ENCODE measurements around the gene PDE3A. TPM values are rescaled to one million over a fixed set of nuclear protein-coding genes. Genes with fewer than 3 reads are reported as not detected.

PDE3A gene
- total RNA-seq, 4 donors from 2014 or later, result 51.3 to 150 (median 114) TPM

DNA sequence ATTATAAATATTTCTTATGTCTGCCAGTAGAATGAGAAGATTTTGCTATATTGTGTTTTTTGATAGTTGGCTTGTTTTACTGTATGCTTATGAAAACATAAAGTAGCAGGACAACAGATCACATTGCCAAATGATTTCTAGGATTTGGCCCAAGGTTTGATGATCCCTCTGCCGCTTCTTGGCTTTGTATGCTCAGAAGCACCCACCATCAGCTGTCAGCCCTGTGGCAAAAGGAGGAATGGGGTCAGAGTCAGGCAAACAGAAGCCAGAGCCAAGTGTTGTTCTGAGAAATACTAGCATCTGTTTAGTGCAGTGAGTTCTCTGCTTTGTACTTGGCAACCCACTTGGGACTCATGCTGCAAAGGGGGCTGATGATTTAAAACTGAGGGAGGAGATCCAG lies 152.2 kb downstream of the PDE3A start:
- in situ Hi-C loops (cut with MboI; ENCODE audit: low pct_ligation_motif_present in 1 of 4, low pct_unique_long_range_greater_than_20kb in 1 of 4, low sequenced_read_pairs in 3 of 4), result no loop called here
- Histone ChIP-seq H3K27ac (no peak overlapping the region), H3K27me3 (no peaks in the 10 kb centered on the region), H3K4me3 (no peak overlapping the region), H3K4me1 (peaks cover 0 to 12% (median 0%) of the 10 kb centered on the region in 4 donors), H3K36me3 (no peaks in the 10 kb centered on the region), H3K9me3 (no peaks in the 10 kb centered on the region)
- TF ChIP-seq, protein P1, sequence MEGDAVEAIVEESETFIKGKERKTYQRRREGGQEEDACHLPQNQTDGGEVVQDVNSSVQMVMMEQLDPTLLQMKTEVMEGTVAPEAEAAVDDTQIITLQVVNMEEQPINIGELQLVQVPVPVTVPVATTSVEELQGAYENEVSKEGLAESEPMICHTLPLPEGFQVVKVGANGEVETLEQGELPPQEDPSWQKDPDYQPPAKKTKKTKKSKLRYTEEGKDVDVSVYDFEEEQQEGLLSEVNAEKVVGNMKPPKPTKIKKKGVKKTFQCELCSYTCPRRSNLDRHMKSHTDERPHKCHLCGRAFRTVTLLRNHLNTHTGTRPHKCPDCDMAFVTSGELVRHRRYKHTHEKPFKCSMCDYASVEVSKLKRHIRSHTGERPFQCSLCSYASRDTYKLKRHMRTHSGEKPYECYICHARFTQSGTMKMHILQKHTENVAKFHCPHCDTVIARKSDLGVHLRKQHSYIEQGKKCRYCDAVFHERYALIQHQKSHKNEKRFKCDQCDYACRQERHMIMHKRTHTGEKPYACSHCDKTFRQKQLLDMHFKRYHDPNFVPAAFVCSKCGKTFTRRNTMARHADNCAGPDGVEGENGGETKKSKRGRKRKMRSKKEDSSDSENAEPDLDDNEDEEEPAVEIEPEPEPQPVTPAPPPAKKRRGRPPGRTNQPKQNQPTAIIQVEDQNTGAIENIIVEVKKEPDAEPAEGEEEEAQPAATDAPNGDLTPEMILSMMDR (IDR thresholded peaks at IDR 0.05), result no peak
- peak in 1 of 3 donors; percentile 26 for TF ChIP-seq POLR2AphosphoS5 (IDR thresholded peaks at IDR 0.05)
- TF ChIP-seq EP300 (IDR thresholded peaks at IDR 0.05; ENCODE audit: low read depth), result no peak
- no peak for TF ChIP-seq POLR2A (IDR thresholded peaks at IDR 0.05)
- intact Hi-C loops (cut with DNase I; ENCODE audit: low total_unique reads), result no loop called here
- no peak for DNase-seq
- 69% methylated on average over 1 of the region's 1 CpG; no CpG with 5 or more reads in 1 of the 2 donors for WGBS, 2 donors (ENCODE audit: low coverage in 1 of 2)

DNA sequence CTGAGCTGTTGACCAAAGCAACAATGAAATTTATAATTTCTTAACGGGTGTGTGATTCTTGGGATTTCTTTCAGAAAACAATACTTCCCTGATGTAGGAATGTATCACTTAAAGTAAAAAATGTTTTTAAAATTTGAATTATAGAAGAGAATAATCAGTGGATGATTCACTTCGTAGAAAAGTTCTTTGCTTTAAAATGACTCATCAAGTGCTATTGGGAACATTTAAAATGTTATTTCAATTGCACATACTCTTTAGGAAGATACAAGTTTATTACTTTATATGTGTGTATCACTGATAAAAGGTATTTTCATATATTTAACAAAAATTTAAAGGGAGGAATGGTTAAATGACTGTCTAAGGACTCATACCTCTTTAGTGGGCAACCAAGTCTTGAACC lies 155.3 kb downstream of the PDE3A start:
- WGBS, 2 donors (ENCODE audit: low coverage in 1 of 2), result 77 to 87% methylated on average over 2 of the region's 2 CpGs
- H3K36me3 ChIP-seq, result no peaks in the 10 kb centered on the region
- TF ChIP-seq EP300 (IDR thresholded peaks at IDR 0.05; ENCODE audit: low read depth) (no peak), POLR2A (IDR thresholded peaks at IDR 0.05) (no peak), POLR2AphosphoS5 (IDR thresholded peaks at IDR 0.05) (no peak)
- TF ChIP-seq, protein P1 (IDR thresholded peaks at IDR 0.05), result no peak
- in situ Hi-C loops (cut with MboI; ENCODE audit: low pct_ligation_motif_present in 1 of 4, low pct_unique_long_range_greater_than_20kb in 1 of 4, low sequenced_read_pairs in 3 of 4), result no loop called here
- intact Hi-C loops (cut with DNase I; ENCODE audit: low total_unique reads), result no loop called here
- H3K27ac ChIP-seq, result peak overlapping the region in 1 of 4 donors; percentile 37
- no peaks in the 10 kb centered on the region for H3K9me3 ChIP-seq
- no peaks in the 10 kb centered on the region for H3K27me3 ChIP-seq
- H3K4me1 ChIP-seq, result peaks cover 0 to 7% (median 0%) of the 10 kb centered on the region in 4 donors
- DNase-seq, result no peak
- H3K4me3 ChIP-seq, result no peak overlapping the region

DNA sequence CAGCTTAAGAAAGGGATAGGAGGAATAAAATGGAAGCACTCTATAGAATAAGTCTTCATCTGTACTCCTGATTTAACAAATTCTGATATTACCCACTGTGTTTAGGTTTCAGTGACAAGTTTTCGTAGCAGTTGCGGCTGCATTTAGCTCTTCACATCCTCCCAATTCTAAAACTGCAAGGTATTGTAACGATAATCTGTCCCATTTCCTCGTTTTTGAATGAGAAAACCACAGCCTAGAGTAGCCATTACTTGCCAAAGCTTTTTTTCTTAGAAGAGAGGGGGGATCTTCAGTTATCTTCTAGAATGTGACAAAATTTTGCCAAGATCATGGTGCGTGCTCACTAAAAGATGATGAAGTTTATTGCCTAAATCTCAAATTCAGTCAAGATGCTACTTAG lies 155.8 kb downstream of the PDE3A start:
- H3K36me3 ChIP-seq, result no peaks in the 10 kb centered on the region
- H3K27me3 ChIP-seq, result no peaks in the 10 kb centered on the region
- intact Hi-C loops (cut with DNase I; ENCODE audit: low total_unique reads), result no loop called here
- H3K9me3 ChIP-seq, result no peaks in the 10 kb centered on the region
- H3K4me1 ChIP-seq, result peaks cover 0 to 7% (median 0%) of the 10 kb centered on the region in 4 donors
- no peak for DNase-seq
- TF ChIP-seq EP300 (IDR thresholded peaks at IDR 0.05; ENCODE audit: low read depth) (no peak), POLR2AphosphoS5 (IDR thresholded peaks at IDR 0.05) (no peak), POLR2A (IDR thresholded peaks at IDR 0.05) (no peak)
- TF ChIP-seq, protein P1 (IDR thresholded peaks at IDR 0.05), result no peak
- in situ Hi-C loops (cut with MboI; ENCODE audit: low pct_ligation_motif_present in 1 of 4, low pct_unique_long_range_greater_than_20kb in 1 of 4, low sequenced_read_pairs in 3 of 4), result no loop called here
- H3K4me3 ChIP-seq, result no peak overlapping the region
- peak overlapping the region in 1 of 4 donors; percentile 37 for H3K27ac ChIP-seq
- WGBS, 2 donors (ENCODE audit: low coverage in 1 of 2), result 83 to 89% methylated on average over 5 of the region's 5 CpGs

DNA sequence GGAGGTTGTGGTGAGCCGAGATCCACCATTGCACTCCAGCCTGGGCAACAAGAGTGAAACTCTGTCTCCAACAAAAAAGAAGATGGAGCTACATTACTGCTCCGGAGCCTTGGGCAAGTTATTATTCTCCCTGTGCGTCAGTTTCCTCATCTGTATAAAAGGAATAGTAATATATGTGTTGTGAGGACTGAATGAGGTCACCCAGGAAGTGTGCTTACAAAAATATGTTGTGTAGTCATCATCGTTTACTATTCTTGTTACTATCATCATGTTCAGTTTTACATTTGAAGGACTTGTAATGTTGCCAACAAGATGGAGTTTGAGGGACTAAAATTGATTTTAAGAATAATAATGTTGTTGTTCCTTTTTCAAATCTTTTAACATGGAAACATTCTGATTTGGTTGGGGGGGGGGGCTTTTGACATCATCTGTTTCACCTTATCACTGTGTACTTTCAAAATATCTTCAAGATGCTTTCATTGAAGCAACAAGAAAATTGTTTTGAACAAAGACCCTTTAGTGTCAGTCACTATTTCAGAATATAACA lies 156.8 kb downstream of the PDE3A start:
- H3K9me3 ChIP-seq, result no peaks in the 10 kb centered on the region
- no peak for DNase-seq
- in situ Hi-C loops (cut with MboI; ENCODE audit: low pct_ligation_motif_present in 1 of 4, low pct_unique_long_range_greater_than_20kb in 1 of 4, low sequenced_read_pairs in 3 of 4), result no loop called here
- H3K27ac ChIP-seq, result peak overlapping the region in 1 of 4 donors; percentile 42
- H3K27me3 ChIP-seq, result no peaks in the 10 kb centered on the region
- H3K36me3 ChIP-seq, result no peaks in the 10 kb centered on the region
- intact Hi-C loops (cut with DNase I; ENCODE audit: low total_unique reads), result no loop called here
- H3K4me1 ChIP-seq, result peaks cover 0 to 7% (median 0%) of the 10 kb centered on the region in 4 donors
- TF ChIP-seq POLR2AphosphoS5 (IDR thresholded peaks at IDR 0.05) (no peak), POLR2A (IDR thresholded peaks at IDR 0.05) (no peak), EP300 (IDR thresholded peaks at IDR 0.05; ENCODE audit: low read depth) (no peak)
- TF ChIP-seq, protein P1 (IDR thresholded peaks at IDR 0.05), result no peak
- no peak overlapping the region for H3K4me3 ChIP-seq
- 89 to 90% methylated on average over 3 to 4 of the region's 4 CpGs for WGBS, 2 donors (ENCODE audit: low coverage in 1 of 2)

All from transverse colon (tissue), 4 donors.